GM19463 (cell line): ENCODE measurements around the gene EXOC8.

Experiments used
- ATAC-seq: cut with Tn5 transposase; IDR thresholded peaks from one replicate; pipeline ENCODE4 v1.9.1; 2021; ENCODE audit warnings: mild to moderate bottlenecking, moderate library complexity; ENCODE audit not compliant: unreplicated experiment

The EXOC8 gene

GRCh38 chr1:231337472-231338269, at the start of gene EXOC8:
Gene EXOC8 (minus strand): TSS chr1:231337852. CDS start chr1:231337745, 107 bp downstream.
- peak; percentile 72 for ATAC-seq

- ATAC-seq, result no peak
Observed at GRCh38 chr1:231386466-231386865, 48.8 kb upstream of the EXOC8 start.

GRCh38 chr1:231385416-231385748, 47.7 kb upstream of the EXOC8 start:
- ATAC-seq, result no peak

- no peak for ATAC-seq
Observed at GRCh38 chr1:231384696-231385415, 47.2 kb upstream of the EXOC8 start.

GRCh38 chr1:231383159-231383860, 45.7 kb upstream of the EXOC8 start:
- ATAC-seq, result no peak

- ATAC-seq, result no peak
Observed at GRCh38 chr1:231382426-231382825, 44.8 kb upstream of the EXOC8 start.

- ATAC-seq, result no peak
Observed at GRCh38 chr1:231381729-231382128, 44.1 kb upstream of the EXOC8 start.

GRCh38 chr1:231376875-231377549, 39.4 kb upstream of the EXOC8 start:
- ATAC-seq, result no peak

- no peak for ATAC-seq
Observed at GRCh38 chr1:231376101-231376500, 38.4 kb upstream of the EXOC8 start.

- ATAC-seq, result no peak
Observed at GRCh38 chr1:231374394-231374793, 36.7 kb upstream of the EXOC8 start.

GRCh38 chr1:231372501-231372900, 34.8 kb upstream of the EXOC8 start:
- no peak for ATAC-seq

- no peak for ATAC-seq
Observed at GRCh38 chr1:231369282-231369681, 31.6 kb upstream of the EXOC8 start.

- ATAC-seq, result no peak
Observed at GRCh38 chr1:231364192-231364591, 26.5 kb upstream of the EXOC8 start.

- no peak for ATAC-seq
Observed at GRCh38 chr1:231363624-231364023, 26.0 kb upstream of the EXOC8 start.

- ATAC-seq, result no peak
Observed at GRCh38 chr1:231362325-231362724, 24.7 kb upstream of the EXOC8 start.

GRCh38 chr1:231359113-231359512, 21.5 kb upstream of the EXOC8 start:
- no peak for ATAC-seq

- peak; percentile 77 for ATAC-seq
Observed at GRCh38 chr1:231357831-231358354, 20.2 kb upstream of the EXOC8 start.

GRCh38 chr1:231357187-231357772, 19.6 kb upstream of the EXOC8 start:
- no peak for ATAC-seq

- no peak for ATAC-seq
Observed at GRCh38 chr1:231355171-231355570, 17.5 kb upstream of the EXOC8 start.

GRCh38 chr1:231354330-231355020, 16.8 kb upstream of the EXOC8 start:
- no peak for ATAC-seq
